Measurements from ENCODE around the gene POU2F2. TPM values are rescaled to one million over a fixed set of nuclear protein-coding genes. Genes with fewer than 3 reads are reported as not detected.

The POU2F2 gene
- total RNA-seq, 1 experiment from 2014 or later, result 6.0 TPM

DNA sequence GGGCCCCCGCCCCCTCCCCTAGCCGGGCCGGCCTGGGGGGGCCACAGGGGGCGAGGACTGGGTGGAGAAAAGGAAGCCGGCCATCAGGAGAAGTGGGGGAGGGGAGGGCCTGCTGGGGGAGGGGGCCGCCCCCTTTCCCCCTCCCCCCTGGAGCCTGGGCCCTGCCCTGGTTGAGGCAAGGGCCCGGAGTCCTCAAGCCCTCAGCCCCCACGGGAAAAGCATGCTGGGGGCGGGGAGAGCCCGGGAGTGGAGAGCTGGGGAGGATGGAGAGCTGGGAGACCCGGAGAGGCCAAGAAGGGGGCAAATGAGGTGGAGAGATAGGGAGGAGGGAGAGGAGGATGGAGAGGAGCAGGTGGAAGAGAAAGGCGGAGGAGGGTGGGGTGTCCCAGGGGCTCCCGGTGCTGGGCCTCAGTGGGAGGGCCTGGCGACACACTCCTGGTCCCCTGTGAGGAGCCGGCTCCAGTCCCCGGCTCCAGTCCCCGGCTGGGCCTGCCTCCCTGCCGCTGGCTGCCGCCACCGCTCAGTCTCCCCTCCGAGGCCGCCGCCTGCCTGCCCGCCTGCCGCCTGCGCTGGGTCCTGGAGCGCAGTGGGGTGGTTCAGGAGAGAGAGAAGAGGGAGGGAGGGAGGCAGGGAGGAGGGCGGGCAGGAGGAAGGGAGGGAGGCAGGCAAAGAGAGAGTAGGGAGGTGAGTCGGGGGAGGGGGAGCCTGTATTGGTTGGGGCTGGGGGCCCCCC lies 62.5 kb downstream of the POU2F2 start, which contains the start of gene GRIK5 (continued):
- TF ChIP-seq ZNF263 (CRISPR knock-in tag; IDR thresholded peaks at IDR 0.05; ENCODE audit: low read depth) (peak; percentile 96), SP1 (CRISPR knock-in tag; conservative IDR thresholded peaks at IDR 0.05) (0 out of 2 replicates have a peak, but pooled peaks have one; percentile 19), FOXP1 (CRISPR knock-in tag; IDR thresholded peaks at IDR 0.05; ENCODE audit: borderline replicate concordance) (0 out of 2 replicates have a peak, but pooled peaks have one; percentile 11)

GRCh38 chr19:42068756-42069571 lies 63.3 kb downstream of the POU2F2 start:
- DNase-seq (ENCODE audit: low spot score) (peak; percentile 29), ATAC-seq (peak; percentile 11)
- no peaks in the 10 kb centered on the region for H3K27me3 Mint-ChIP-seq (ENCODE audit: low read depth)
- no peaks in the 10 kb centered on the region for H3K9me3 Mint-ChIP-seq
- CTCF ChIA-PET, result interaction anchor here (0.9 to 2.5 kb wide), 5 partner anchors 35 to 173 kb away, joined by 3 to 15 read pairs (median 3); partner anchors contain the start of gene GSK3A
- no peak overlapping the region for H3K27ac Mint-ChIP-seq
- POLR2A ChIA-PET, result no interaction called here
- H3K4me1 Mint-ChIP-seq, result peaks cover 17% of the 10 kb centered on the region
- TF ChIP-seq ETV6 (CRISPR knock-in tag; IDR thresholded peaks at IDR 0.05) (peak; percentile 67; the same call in 1 of the 2 replicates), GRHL2 (CRISPR knock-in tag; IDR thresholded peaks at IDR 0.05; ENCODE audit: insufficient replicate concordance, severe bottlenecking) (no peak)
- no peak overlapping the region for H3K4me3 Mint-ChIP-seq
- H3K36me3 Mint-ChIP-seq, result peaks cover 13% of the 10 kb centered on the region

DNA sequence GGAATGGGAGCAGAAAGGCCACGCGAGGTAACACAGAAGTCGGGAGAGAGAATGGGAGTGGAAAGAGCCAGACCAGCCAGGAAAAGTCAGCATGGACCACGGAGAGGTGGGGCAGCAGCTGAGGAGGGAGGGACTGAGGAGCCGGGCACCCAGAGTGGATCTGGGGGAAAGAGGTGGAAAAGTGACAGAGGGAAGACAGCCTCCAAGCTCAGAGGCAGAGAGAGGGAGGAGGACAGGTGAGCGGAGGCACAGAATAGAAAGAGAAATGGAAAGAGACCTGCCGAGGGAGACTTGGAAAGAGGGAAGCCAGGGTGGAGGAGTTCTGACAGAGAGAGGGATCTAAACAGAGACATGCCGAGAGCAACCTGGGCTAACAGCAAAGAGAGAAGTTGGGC lies 63.9 kb downstream of the POU2F2 start:
- ATAC-seq, result no peak
- CTCF ChIA-PET, result interaction anchor here (0.9 to 2.5 kb wide), 4 partner anchors 34 to 174 kb away, joined by 3 to 15 read pairs (median 4); partner anchors contain the start of gene GSK3A
- TF ChIP-seq NR3C1 (CRISPR knock-in tag; conservative IDR thresholded peaks at IDR 0.05; ENCODE audit: low read depth) (no peak), ZNF396 (CRISPR knock-in tag; IDR thresholded peaks at IDR 0.05; ENCODE audit: borderline replicate concordance) (no peak), MAX (CRISPR knock-in tag; IDR thresholded peaks at IDR 0.05) (no peak), FOXP4 (CRISPR knock-in tag; IDR thresholded peaks at IDR 0.05) (no peak), ZNF671 (CRISPR knock-in tag; IDR thresholded peaks at IDR 0.05) (no peak), FOXP1 (CRISPR knock-in tag; IDR thresholded peaks at IDR 0.05; ENCODE audit: borderline replicate concordance) (no peak), NR2C2 (CRISPR knock-in tag; IDR thresholded peaks at IDR 0.05) (no peak)
- TF ChIP-seq, protein P1, sequence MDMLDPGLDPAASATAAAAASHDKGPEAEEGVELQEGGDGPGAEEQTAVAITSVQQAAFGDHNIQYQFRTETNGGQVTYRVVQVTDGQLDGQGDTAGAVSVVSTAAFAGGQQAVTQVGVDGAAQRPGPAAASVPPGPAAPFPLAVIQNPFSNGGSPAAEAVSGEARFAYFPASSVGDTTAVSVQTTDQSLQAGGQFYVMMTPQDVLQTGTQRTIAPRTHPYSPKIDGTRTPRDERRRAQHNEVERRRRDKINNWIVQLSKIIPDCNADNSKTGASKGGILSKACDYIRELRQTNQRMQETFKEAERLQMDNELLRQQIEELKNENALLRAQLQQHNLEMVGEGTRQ (CRISPR knock-in tag; IDR thresholded peaks at IDR 0.05), result no peak
- TF ChIP-seq, protein P2, sequence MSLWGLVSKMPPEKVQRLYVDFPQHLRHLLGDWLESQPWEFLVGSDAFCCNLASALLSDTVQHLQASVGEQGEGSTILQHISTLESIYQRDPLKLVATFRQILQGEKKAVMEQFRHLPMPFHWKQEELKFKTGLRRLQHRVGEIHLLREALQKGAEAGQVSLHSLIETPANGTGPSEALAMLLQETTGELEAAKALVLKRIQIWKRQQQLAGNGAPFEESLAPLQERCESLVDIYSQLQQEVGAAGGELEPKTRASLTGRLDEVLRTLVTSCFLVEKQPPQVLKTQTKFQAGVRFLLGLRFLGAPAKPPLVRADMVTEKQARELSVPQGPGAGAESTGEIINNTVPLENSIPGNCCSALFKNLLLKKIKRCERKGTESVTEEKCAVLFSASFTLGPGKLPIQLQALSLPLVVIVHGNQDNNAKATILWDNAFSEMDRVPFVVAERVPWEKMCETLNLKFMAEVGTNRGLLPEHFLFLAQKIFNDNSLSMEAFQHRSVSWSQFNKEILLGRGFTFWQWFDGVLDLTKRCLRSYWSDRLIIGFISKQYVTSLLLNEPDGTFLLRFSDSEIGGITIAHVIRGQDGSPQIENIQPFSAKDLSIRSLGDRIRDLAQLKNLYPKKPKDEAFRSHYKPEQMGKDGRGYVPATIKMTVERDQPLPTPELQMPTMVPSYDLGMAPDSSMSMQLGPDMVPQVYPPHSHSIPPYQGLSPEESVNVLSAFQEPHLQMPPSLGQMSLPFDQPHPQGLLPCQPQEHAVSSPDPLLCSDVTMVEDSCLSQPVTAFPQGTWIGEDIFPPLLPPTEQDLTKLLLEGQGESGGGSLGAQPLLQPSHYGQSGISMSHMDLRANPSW (CRISPR knock-in tag; conservative IDR thresholded peaks at IDR 0.05; ENCODE audit: low read depth), result no peak
- TF ChIP-seq, protein P3, sequence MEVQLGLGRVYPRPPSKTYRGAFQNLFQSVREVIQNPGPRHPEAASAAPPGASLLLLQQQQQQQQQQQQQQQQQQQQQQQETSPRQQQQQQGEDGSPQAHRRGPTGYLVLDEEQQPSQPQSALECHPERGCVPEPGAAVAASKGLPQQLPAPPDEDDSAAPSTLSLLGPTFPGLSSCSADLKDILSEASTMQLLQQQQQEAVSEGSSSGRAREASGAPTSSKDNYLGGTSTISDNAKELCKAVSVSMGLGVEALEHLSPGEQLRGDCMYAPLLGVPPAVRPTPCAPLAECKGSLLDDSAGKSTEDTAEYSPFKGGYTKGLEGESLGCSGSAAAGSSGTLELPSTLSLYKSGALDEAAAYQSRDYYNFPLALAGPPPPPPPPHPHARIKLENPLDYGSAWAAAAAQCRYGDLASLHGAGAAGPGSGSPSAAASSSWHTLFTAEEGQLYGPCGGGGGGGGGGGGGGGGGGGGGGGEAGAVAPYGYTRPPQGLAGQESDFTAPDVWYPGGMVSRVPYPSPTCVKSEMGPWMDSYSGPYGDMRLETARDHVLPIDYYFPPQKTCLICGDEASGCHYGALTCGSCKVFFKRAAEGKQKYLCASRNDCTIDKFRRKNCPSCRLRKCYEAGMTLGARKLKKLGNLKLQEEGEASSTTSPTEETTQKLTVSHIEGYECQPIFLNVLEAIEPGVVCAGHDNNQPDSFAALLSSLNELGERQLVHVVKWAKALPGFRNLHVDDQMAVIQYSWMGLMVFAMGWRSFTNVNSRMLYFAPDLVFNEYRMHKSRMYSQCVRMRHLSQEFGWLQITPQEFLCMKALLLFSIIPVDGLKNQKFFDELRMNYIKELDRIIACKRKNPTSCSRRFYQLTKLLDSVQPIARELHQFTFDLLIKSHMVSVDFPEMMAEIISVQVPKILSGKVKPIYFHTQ (CRISPR knock-in tag; IDR thresholded peaks at IDR 0.05), result no peak
- TF ChIP-seq, protein P4, sequence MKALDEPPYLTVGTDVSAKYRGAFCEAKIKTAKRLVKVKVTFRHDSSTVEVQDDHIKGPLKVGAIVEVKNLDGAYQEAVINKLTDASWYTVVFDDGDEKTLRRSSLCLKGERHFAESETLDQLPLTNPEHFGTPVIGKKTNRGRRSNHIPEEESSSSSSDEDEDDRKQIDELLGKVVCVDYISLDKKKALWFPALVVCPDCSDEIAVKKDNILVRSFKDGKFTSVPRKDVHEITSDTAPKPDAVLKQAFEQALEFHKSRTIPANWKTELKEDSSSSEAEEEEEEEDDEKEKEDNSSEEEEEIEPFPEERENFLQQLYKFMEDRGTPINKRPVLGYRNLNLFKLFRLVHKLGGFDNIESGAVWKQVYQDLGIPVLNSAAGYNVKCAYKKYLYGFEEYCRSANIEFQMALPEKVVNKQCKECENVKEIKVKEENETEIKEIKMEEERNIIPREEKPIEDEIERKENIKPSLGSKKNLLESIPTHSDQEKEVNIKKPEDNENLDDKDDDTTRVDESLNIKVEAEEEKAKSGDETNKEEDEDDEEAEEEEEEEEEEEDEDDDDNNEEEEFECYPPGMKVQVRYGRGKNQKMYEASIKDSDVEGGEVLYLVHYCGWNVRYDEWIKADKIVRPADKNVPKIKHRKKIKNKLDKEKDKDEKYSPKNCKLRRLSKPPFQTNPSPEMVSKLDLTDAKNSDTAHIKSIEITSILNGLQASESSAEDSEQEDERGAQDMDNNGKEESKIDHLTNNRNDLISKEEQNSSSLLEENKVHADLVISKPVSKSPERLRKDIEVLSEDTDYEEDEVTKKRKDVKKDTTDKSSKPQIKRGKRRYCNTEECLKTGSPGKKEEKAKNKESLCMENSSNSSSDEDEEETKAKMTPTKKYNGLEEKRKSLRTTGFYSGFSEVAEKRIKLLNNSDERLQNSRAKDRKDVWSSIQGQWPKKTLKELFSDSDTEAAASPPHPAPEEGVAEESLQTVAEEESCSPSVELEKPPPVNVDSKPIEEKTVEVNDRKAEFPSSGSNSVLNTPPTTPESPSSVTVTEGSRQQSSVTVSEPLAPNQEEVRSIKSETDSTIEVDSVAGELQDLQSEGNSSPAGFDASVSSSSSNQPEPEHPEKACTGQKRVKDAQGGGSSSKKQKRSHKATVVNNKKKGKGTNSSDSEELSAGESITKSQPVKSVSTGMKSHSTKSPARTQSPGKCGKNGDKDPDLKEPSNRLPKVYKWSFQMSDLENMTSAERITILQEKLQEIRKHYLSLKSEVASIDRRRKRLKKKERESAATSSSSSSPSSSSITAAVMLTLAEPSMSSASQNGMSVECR (CRISPR knock-in tag; IDR thresholded peaks at IDR 0.05; ENCODE audit: borderline replicate concordance), result no peak
- TF ChIP-seq, protein P5, sequence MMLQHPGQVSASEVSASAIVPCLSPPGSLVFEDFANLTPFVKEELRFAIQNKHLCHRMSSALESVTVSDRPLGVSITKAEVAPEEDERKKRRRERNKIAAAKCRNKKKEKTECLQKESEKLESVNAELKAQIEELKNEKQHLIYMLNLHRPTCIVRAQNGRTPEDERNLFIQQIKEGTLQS (CRISPR knock-in tag; conservative IDR thresholded peaks at IDR 0.05), result no peak

More for the DNA sequence above, 63.9 kb downstream of the POU2F2 start:
- Mint-ChIP-seq H3K27me3 (ENCODE audit: low read depth) (no peaks in the 10 kb centered on the region), H3K36me3 (peaks cover 17% of the 10 kb centered on the region), H3K4me1 (peaks cover 17% of the 10 kb centered on the region), H3K27ac (no peak overlapping the region), H3K4me3 (no peak overlapping the region), H3K9me3 (no peaks in the 10 kb centered on the region)
- POLR2A ChIA-PET, result no interaction called here
- DNase-seq (ENCODE audit: low spot score), result no peak

Data from WTC11 (cell line).